HUES48 (cell line): ENCODE measurements around the gene TRMT1.

Experiments
- H3K27ac ChIP-seq: one replicate; pipeline ENCODE4 v1.7.0; 2013; ENCODE audit warnings: low read depth, low read length, inconsistent platforms
- H3K27me3 ChIP-seq: 2 replicates; pipeline ENCODE4 v1.6.1; 2013; ENCODE audit warnings: mild to moderate bottlenecking, low read length; ENCODE audit not compliant: control insufficient read depth, insufficient read depth
- H3K36me3 ChIP-seq: 2 replicates; pipeline ENCODE4 v1.6.1; 2013; ENCODE audit warnings: low read length; ENCODE audit not compliant: control insufficient read depth, insufficient read depth
- H3K4me1 ChIP-seq: 2 replicates; pipeline ENCODE4 v1.6.1; 2013; ENCODE audit warnings: mild to moderate bottlenecking, low read length; ENCODE audit not compliant: control insufficient read depth, insufficient read depth
- H3K4me3 ChIP-seq: 2 replicates; pipeline ENCODE4 v1.5.1; 2013; ENCODE audit warnings: mild to moderate bottlenecking, low read depth, low read length
- H3K9ac ChIP-seq: 2 replicates; pipeline ENCODE4 v1.6.1; 2013; ENCODE audit warnings: mild to moderate bottlenecking, low read depth, low read length, moderate library complexity
- H3K9me3 ChIP-seq: 2 replicates; pipeline ENCODE4 v1.6.1; 2013; ENCODE audit warnings: low read length; ENCODE audit not compliant: control insufficient read depth, insufficient read depth

Gene TRMT1

DNA sequence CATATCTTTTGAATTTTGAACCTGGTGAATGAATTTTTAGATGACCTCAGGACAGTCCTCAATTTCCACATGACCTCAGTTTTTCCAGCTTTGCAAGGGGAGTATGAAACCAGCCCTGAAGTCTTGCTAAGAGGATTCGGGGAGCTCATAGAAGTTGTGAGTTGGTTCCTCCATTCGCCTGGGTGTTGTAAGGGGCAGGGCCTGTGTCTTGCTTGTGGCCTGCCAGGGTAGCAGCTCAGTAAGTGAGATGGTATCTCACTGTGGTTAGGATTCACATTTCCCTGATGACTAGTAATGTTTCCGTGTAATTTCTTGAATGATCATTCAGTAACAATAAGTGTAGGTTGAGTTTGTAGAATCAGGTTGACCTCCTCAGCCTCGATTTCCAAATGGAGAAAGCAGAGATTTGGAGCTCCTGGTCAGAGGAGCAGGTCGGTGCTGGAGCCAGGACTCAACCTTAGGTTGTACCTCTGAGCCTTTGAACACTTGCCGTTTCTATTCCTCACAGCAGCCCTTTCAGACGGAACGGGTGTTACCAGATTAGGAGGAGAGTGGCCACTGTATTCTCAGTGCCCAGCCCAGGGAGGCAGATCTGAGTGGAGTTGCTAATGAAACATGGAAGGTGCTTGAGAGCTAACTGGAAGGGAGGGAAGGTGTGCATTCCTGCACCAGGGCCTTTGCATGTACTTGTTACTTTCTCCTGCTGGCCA, 16.1 kb upstream of the TRMT1 start:
- peaks cover 61% of the 10 kb centered on the region for H3K36me3 ChIP-seq
- no peak overlapping the region for H3K4me3 ChIP-seq
- no peaks in the 10 kb centered on the region for H3K27me3 ChIP-seq
- H3K9me3 ChIP-seq = no peaks in the 10 kb centered on the region
- H3K4me1 ChIP-seq = no peaks in the 10 kb centered on the region
- no peak overlapping the region for H3K9ac ChIP-seq
- no peak overlapping the region for H3K27ac ChIP-seq

DNA sequence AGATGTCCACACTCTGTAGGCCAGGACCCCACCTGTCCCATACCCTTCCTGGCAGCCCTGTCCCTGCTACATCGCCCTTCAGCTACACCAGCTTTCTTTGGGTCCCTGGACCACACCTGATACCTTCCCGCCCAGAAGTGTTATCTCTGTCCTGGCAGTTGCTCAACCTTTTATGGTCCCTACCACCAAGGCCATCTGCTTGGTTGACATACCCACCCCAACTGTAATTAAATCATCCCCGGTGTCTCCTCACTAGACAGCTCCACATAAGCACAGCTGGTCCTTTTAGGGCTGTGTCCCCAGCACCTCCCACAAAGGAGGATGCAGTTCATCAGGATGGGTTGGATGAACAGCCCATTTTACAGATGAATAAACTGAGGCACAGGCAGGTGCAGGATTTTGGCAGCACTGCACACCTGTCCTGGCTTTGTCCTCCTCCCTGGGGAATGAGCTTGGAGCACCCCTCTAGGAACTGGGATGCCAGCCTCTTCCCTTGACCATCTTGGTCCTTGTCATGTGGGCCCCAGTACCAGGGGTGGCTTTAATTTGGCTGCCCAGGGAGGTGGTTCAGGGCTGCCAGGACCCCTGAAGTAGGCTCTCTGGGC, 14.4 kb upstream of the TRMT1 start:
- Histone ChIP-seq H3K9me3 (no peaks in the 10 kb centered on the region), H3K9ac (no peak overlapping the region), H3K4me3 (no peak overlapping the region), H3K27me3 (no peaks in the 10 kb centered on the region), H3K36me3 (peaks cover 50% of the 10 kb centered on the region), H3K4me1 (no peaks in the 10 kb centered on the region), H3K27ac (no peak overlapping the region)

DNA sequence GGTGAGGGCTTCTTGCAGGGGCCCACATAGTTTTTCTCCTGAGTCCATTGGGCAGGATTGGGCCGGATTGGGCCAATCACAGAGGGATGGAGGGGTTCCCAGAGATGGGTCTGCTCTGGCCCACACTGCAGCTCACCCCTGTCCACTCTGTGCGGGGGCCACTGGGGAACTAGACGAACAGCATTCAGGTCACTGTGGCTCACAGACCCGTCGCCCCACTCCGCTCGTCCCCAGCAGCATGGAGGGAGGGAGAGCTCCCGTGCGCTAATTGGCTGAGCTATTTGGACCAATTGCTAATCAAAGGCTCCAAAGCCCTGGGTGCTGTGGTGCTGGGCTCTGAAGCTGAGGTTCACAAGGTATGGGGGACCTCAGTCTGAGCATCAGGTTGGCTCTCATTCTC, 12.8 kb upstream of the TRMT1 start:
- Histone ChIP-seq H3K9ac (no peak overlapping the region), H3K27ac (no peak overlapping the region), H3K9me3 (no peaks in the 10 kb centered on the region), H3K27me3 (no peaks in the 10 kb centered on the region), H3K4me1 (no peaks in the 10 kb centered on the region), H3K36me3 (peaks cover 42% of the 10 kb centered on the region), H3K4me3 (no peak overlapping the region)

DNA sequence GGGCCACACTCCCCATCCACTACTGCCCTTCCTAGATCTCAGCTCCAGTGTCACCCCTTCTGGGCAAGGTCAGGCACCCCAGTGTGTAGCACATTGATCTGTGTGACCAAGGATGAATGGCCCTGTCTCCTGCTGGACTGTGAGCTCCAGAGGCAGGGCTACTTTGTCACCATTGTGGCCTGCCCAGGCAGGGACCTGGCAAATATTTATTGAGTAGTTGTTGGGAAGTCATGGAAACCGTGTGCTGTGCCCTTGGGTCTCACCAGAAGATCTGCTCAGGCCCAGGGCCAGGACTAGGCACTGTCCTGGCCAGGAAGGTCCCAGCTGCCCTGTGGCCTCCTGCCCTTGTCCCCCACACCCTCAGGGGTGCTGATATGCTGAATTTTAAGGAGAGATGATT, 12.0 kb upstream of the TRMT1 start:
- Histone ChIP-seq H3K27ac (no peak overlapping the region), H3K9me3 (no peaks in the 10 kb centered on the region), H3K27me3 (no peaks in the 10 kb centered on the region), H3K9ac (no peak overlapping the region), H3K36me3 (peaks cover 40% of the 10 kb centered on the region), H3K4me1 (no peaks in the 10 kb centered on the region), H3K4me3 (no peak overlapping the region)

DNA sequence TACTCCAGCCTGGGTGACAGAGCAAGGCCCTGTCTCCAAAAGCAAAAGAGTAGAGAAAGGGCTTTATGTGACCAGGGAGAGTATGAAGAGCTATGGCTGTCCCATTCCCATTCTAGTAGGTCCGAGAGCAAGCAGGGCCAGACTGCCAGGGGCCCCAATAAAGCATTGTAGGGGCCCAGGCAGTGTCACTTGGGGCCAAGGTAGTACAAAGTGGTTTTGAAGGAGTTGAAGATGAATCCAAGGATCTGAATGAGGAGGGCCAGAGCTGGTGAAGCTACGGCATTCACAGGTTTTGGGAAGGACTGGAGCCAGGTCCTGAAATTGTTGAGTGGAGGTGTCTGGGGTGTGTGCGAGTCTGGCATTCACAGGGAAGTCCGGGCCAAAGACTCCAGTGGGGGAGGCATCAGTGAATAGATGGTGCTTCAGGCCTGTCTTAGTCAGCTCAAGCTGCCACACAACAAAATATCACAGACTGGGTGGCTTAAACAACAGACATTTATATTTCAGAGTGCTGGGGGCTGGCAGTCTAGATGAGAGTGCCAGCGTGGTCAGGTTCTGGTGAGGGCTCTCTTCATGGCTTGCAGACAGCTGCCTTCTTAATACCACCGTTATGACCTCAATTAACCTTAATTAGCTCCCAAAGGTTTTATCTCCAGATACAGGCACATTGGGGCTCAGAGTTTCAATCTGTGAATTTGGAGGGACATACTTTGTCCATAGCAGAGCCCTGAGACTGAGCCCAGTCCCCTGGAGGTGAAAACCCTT, 11.5 kb upstream of the TRMT1 start:
- Histone ChIP-seq H3K9me3 (no peaks in the 10 kb centered on the region), H3K4me1 (no peaks in the 10 kb centered on the region), H3K9ac (no peak overlapping the region), H3K36me3 (peaks cover 43% of the 10 kb centered on the region), H3K4me3 (no peak overlapping the region), H3K27me3 (no peaks in the 10 kb centered on the region), H3K27ac (no peak overlapping the region)

DNA sequence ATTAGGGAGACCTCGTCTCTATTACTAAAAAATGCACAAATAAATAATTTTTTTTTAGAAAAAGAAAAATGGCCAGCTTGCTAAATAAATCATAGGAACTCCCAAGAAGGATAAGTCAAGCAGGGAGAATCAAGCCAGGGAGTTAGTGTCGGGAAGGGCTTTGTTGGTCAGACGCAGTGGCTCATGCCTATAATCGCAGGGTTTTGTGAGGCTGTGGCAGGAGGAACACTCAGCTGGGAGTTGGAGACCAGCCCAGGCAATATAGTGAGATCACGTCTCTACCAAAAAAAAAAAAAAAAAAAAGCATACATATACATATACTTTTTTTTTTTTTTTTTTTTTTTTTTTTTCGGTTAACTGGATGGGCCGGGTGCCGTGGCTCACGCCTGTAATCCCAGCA, 10.5 kb upstream of the TRMT1 start:
- Histone ChIP-seq H3K4me3 (no peak overlapping the region), H3K27ac (no peak overlapping the region), H3K27me3 (no peaks in the 10 kb centered on the region), H3K4me1 (peaks cover under 1% of the 10 kb centered on the region; the same call in 1 of the 2 replicates), H3K9me3 (no peaks in the 10 kb centered on the region), H3K36me3 (peaks cover 41% of the 10 kb centered on the region), H3K9ac (no peak overlapping the region)

DNA sequence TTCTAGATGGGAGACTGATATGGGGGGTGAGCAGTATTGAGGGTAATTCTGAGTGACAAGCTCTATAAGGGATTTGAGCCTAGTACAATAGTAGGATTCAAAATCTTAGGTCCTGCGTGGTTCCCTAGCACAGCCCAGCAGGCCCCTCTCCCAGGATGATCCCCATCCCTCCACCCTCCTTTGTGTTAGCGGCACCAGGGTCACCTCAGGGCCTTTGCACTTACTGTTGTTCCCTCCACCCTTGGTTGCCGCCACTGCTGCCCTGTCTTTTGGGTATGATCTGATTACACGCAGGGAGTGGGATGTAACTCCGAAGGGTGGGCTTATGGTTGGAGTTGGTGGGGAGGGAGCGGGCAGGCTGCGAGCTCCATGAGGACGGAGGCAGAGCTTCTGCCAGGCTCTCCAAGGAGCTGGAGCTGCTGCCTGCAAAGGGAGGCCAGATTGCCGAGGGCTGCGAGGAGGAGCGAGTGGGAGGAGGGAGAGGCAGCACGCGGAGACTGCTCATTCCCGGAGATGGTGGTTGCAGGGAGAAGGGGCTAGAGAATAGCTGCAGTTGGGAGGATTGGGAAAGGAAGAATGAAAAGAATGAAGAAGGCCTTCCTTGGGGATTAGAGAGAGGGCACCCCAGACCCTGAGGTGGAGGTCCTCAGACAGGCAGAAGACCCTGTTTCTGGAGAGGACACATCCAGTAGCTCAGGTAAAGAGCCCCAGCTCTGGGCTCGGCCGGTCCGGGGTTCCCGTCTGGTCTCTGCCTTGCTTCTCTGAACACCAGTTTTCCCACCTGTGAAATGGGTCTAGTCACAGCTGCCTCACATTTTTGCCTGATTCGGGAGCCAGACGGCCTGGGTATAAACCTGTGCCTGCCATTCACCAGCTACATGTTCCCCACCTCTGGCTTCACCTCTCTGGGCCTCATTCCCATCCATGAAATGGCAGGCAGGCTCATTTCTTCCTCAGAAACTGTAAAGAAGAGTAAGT, 6.7 kb upstream of the TRMT1 start:
- H3K27me3 ChIP-seq = no peaks in the 10 kb centered on the region
- H3K27ac ChIP-seq = no peak overlapping the region
- no peak overlapping the region for H3K9ac ChIP-seq
- H3K36me3 ChIP-seq = peaks cover 40% of the 10 kb centered on the region; the same call in 1 of the 2 replicates
- no peak overlapping the region for H3K4me3 ChIP-seq
- H3K9me3 ChIP-seq = no peaks in the 10 kb centered on the region
- peaks cover 30% of the 10 kb centered on the region for H3K4me1 ChIP-seq

DNA sequence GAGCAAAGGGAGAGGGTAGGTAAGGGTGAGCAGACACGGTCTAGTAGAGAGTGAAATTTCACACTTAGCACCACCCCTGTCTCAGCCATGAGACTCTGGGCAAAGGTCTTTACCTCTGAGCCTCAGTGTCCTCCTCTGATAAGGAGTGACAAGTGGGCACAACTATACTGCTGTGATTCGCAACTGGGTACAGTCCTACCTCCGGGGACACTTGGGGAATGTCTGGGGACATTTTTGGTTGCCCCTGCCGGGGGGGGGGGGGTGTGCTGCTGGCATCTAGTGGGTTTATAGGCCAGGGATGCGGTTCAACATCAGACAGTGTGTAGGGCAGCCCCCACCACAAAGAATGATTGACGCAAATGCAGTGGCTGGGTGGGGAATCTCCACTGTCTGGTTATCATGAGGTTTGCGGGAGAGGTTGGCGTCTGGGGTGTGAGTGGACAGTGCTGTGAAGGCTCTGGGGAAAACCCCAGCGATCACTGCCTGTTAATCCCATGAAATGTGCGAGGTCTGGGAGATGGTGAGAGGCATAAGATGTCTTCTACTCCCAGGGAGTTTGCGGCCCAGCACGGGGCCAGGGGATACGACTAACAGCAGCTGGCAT, 5.8 kb upstream of the TRMT1 start:
- Histone ChIP-seq H3K4me3 (no peak overlapping the region), H3K9ac (no peak overlapping the region), H3K27ac (no peak overlapping the region), H3K27me3 (no peaks in the 10 kb centered on the region), H3K36me3 (peaks cover 40% of the 10 kb centered on the region; the same call in 1 of the 2 replicates), H3K4me1 (peaks cover 30% of the 10 kb centered on the region), H3K9me3 (no peaks in the 10 kb centered on the region)

DNA sequence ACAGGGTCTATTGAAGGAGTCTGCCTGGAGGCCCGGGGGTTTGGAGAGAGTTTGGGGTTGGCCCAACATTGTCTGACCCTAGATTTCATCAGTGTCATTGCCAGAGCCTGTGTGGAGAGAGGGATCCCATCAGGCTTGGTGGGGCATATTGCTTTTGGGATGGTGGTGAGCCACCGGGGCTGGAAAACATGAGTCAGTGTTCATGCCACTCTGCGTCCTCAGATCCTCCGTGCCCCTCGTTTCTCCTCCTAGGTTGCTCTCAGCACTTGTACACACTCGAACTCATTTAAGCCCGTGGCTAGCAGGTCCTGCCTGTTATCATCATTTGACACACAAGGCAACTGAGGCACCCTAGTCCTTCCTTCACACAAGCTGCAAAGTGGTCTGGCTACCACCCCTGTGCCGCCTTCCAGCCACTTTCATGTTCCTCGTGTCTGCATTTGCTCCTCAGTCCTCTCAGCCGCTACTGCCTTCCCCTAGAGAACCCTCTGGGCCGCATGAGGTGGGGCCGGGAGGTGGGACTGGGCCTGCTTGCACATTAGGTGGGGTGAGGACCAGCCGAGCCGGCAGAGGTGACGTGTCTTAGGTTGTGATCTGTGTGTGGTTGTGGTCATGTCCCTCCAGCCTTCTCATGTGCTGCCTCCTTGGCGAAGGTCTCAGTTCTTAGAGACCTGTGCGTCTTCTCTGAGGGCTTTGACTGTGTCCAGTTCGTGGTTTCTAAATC, 5.2 kb upstream of the TRMT1 start:
- peak overlapping the region; percentile 34 for H3K27ac ChIP-seq
- peaks cover 30% of the 10 kb centered on the region for H3K4me1 ChIP-seq
- H3K9me3 ChIP-seq = no peaks in the 10 kb centered on the region
- H3K9ac ChIP-seq = no peak overlapping the region; the same call in 1 of the 2 replicates
- H3K4me3 ChIP-seq = 0 out of 2 replicates have a peak overlapping the region, but pooled peaks have one; percentile 14
- H3K27me3 ChIP-seq = no peaks in the 10 kb centered on the region
- H3K36me3 ChIP-seq = peaks cover 40% of the 10 kb centered on the region; the same call in 1 of the 2 replicates
